Measurements from ENCODE around the gene P2RY8. TPM values are rescaled to one million over a fixed set of nuclear protein-coding genes. Genes with fewer than 3 reads are reported as not detected.
A peak's percentile ranks its signal among the peaks of the same experiment; 100 is the strongest.

The P2RY8 gene, protein sequence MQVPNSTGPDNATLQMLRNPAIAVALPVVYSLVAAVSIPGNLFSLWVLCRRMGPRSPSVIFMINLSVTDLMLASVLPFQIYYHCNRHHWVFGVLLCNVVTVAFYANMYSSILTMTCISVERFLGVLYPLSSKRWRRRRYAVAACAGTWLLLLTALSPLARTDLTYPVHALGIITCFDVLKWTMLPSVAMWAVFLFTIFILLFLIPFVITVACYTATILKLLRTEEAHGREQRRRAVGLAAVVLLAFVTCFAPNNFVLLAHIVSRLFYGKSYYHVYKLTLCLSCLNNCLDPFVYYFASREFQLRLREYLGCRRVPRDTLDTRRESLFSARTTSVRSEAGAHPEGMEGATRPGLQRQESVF
- total RNA-seq, result 1 to 10 TPM in 2 of 3 donors, under 1 TPM in 1; 0.87 to 2.0 (median 2.0) TPM
- long read RNA-seq, donor 1, partial matches to known transcripts, result 0 of 1 reads
- long read RNA-seq, donor 1, other reads (novel, unspliced or antisense), result 1 of 1 reads
- long read RNA-seq, donor 2, full-length matches to known transcripts, result 2 of 2 reads
- long read RNA-seq, donor 2, partial matches to known transcripts, result 0 of 2 reads
- long read RNA-seq, donor 2, other reads (novel, unspliced or antisense), result 0 of 2 reads

DNA sequence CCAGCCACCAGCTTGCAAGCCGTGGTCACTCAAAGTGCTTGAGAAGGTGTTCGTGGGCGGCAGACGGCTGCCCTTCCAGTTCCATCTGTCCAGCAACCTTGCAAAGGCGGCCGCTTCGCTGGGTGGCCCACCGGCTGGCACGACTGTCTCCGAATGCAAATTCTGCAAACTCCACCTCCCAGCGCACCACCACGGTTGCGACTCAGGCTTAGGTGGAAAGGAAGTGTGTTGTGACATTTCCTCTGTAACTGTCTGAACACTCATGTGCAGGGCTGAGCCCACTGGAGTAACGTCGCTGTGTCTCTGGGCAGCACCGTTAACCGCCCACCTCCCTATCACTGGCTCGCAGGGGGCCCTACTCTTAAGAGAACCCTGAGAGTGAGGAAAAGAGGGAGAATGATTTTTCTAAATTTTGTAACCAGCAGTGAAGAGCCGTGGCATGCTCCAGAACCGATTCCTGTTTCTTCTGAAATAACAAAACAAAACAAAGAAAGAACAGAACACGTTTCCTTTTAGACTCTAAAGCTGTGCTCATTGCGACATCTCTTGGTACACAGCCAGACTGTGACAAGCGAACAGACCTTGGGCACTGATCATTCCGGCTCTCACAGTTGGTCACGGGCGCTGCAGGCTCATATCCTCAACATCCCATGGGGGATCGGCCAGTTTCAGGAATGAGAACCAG is at the start of gene P2RY8:
TSS of gene P2RY8 (minus strand) at position 155 of the 685 bp plus-strand sequence. CDS start 70,627 bp downstream, outside the sequence.
- intact Hi-C loops (cut with DNase I, micrococcal nuclease), result no loop called here
- TF ChIP-seq, protein P1, sequence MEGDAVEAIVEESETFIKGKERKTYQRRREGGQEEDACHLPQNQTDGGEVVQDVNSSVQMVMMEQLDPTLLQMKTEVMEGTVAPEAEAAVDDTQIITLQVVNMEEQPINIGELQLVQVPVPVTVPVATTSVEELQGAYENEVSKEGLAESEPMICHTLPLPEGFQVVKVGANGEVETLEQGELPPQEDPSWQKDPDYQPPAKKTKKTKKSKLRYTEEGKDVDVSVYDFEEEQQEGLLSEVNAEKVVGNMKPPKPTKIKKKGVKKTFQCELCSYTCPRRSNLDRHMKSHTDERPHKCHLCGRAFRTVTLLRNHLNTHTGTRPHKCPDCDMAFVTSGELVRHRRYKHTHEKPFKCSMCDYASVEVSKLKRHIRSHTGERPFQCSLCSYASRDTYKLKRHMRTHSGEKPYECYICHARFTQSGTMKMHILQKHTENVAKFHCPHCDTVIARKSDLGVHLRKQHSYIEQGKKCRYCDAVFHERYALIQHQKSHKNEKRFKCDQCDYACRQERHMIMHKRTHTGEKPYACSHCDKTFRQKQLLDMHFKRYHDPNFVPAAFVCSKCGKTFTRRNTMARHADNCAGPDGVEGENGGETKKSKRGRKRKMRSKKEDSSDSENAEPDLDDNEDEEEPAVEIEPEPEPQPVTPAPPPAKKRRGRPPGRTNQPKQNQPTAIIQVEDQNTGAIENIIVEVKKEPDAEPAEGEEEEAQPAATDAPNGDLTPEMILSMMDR (IDR thresholded peaks at IDR 0.05), result no peak
- Histone ChIP-seq H3K36me3 (ENCODE audit: low read depth) (no peaks in the 10 kb centered on the region), H3K4me3 (peak within 1 kb of the TSS; percentile 17), H3K9me3 (no peaks in the 10 kb centered on the region), H3K4me1 (ENCODE audit: low read depth) (no peaks in the 10 kb centered on the region)
- DNase-seq (peak; percentile 60 to 83 (median 65)), ATAC-seq (peak; percentile 84)

DNA sequence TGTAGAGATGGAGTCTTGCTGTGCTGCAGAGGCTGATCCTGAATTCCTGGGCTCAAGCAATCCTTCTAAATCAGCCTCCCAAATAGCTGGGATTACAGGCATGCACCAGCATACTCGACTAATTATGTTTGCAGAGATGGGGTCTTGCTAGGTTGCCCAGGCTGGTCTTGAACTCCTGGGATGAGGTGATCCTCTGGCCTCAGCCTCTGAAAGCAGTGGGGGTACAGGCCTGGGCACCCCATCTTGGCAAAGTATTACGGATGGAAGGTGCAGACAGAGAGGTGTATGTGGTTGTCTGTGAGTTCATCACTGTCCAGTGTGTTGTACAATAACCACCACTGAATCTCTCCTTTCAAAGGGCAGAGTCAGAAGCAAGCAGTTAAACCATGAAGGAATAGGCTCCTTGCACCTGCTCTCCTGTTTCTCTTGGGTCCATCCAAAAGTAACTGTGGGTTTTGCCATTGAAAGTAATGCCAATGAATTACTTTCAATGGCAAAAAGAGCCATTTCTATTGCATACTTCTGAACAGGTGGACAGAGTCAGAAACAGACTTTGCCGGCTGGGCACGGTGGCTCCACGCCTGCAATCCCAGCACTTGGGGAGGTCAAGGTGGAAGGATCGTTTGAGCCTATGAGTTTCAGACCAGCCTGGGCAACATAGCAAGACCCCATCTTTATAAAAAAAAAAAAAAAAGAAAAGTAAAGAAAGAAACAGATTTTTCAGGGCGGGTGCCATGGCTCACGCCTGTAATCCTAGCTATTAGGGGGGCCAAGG is 47.4 kb upstream of the P2RY8 start:
- ATAC-seq (no peak), DNase-seq (no peak)
- TF ChIP-seq, protein P1 (IDR thresholded peaks at IDR 0.05), result no peak
- Histone ChIP-seq H3K4me3 (no peak overlapping the region), H3K9me3 (no peaks in the 10 kb centered on the region), H3K36me3 (ENCODE audit: low read depth) (no peaks in the 10 kb centered on the region), H3K4me1 (ENCODE audit: low read depth) (no peaks in the 10 kb centered on the region)
- intact Hi-C loops (cut with DNase I, micrococcal nuclease), result no loop called here

DNA sequence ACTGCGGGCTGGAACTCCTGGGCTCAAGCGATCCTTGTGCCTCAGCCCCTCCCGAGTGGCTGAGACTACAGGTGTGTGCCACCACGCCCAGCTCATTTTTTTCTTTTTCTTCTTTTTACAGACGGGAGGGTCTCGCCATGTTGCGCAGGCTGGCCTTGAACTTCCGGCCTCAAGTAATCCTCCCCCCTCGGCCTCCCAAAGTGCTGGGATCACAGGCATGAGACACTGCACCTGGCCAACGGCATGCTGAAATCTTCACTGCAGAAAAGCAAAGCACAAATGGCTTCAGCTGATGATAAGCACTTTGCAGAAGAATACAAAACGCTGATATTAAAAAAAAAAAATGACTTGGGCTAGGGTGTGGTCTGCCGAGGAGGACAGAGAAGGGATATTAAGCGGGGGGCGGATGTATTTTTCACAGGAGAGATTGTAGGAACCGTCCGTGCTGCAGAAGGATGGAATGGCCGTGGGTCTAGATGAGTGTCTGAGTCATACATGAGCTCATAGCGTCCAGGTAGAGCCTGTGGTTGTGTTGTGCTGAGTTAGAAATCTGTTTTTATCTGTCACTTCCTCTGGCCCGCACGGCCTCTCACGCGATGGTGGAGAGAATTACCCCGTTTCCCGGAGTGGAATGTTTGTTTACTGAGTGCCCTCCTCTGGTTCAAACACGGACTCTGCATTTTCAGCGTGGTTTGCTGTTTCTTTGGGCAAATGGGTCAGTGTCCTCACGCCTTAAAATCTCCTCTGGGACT is 45.9 kb upstream of the P2RY8 start:
- Histone ChIP-seq H3K9me3 (no peaks in the 10 kb centered on the region), H3K4me1 (ENCODE audit: low read depth) (no peaks in the 10 kb centered on the region), H3K4me3 (no peak overlapping the region), H3K36me3 (ENCODE audit: low read depth) (no peaks in the 10 kb centered on the region)
- intact Hi-C loops (cut with DNase I, micrococcal nuclease), result no loop called here
- ATAC-seq (peak; percentile 84), DNase-seq (no peak)
- TF ChIP-seq, protein P1 (IDR thresholded peaks at IDR 0.05), result no peak

DNA sequence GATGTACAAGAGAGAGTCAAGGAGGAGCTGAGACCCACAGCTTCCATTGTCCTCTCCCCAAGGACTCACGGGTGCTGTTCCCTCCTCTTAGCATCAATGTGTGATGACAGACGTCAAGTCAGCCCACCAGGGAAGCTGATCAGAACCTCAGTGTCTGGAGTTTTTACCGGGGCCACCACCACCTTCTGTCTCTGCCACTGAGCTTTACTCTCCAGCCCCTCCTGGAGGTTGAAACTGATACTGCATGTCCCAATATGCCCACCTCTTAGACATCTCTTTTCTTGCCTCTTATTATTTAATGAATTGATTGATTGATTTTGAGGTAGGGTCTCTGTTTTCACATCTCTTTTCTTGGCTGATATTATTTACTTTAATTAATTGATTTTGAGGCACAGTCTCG is 44.1 kb upstream of the P2RY8 start:
- intact Hi-C loops (cut with DNase I, micrococcal nuclease), result no loop called here
- no peaks in the 10 kb centered on the region for H3K36me3 ChIP-seq (ENCODE audit: low read depth)
- DNase-seq, result peak in 1 of 3 donors; percentile 83
- no peaks in the 10 kb centered on the region for H3K4me1 ChIP-seq (ENCODE audit: low read depth)
- peak; percentile 83 for ATAC-seq
- TF ChIP-seq, protein P1 (IDR thresholded peaks at IDR 0.05), result peak; percentile 59
- no peaks in the 10 kb centered on the region for H3K9me3 ChIP-seq
- no peak overlapping the region for H3K4me3 ChIP-seq

Data from mucosa of descending colon (tissue), 3 donors.